Ammon's horn (tissue), 1 donor: ENCODE measurements around the gene CENPC.
A peak's percentile ranks its signal among the peaks of the same experiment; 100 is the strongest.

ENCODE experiments used
- DNase-seq: peaks from one replicate; pipeline ENCODE4 v3.0.0-alpha.2; 2016; ENCODE audit warnings: low spot score

Gene CENPC, protein sequence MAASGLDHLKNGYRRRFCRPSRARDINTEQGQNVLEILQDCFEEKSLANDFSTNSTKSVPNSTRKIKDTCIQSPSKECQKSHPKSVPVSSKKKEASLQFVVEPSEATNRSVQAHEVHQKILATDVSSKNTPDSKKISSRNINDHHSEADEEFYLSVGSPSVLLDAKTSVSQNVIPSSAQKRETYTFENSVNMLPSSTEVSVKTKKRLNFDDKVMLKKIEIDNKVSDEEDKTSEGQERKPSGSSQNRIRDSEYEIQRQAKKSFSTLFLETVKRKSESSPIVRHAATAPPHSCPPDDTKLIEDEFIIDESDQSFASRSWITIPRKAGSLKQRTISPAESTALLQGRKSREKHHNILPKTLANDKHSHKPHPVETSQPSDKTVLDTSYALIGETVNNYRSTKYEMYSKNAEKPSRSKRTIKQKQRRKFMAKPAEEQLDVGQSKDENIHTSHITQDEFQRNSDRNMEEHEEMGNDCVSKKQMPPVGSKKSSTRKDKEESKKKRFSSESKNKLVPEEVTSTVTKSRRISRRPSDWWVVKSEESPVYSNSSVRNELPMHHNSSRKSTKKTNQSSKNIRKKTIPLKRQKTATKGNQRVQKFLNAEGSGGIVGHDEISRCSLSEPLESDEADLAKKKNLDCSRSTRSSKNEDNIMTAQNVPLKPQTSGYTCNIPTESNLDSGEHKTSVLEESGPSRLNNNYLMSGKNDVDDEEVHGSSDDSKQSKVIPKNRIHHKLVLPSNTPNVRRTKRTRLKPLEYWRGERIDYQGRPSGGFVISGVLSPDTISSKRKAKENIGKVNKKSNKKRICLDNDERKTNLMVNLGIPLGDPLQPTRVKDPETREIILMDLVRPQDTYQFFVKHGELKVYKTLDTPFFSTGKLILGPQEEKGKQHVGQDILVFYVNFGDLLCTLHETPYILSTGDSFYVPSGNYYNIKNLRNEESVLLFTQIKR

DNA sequence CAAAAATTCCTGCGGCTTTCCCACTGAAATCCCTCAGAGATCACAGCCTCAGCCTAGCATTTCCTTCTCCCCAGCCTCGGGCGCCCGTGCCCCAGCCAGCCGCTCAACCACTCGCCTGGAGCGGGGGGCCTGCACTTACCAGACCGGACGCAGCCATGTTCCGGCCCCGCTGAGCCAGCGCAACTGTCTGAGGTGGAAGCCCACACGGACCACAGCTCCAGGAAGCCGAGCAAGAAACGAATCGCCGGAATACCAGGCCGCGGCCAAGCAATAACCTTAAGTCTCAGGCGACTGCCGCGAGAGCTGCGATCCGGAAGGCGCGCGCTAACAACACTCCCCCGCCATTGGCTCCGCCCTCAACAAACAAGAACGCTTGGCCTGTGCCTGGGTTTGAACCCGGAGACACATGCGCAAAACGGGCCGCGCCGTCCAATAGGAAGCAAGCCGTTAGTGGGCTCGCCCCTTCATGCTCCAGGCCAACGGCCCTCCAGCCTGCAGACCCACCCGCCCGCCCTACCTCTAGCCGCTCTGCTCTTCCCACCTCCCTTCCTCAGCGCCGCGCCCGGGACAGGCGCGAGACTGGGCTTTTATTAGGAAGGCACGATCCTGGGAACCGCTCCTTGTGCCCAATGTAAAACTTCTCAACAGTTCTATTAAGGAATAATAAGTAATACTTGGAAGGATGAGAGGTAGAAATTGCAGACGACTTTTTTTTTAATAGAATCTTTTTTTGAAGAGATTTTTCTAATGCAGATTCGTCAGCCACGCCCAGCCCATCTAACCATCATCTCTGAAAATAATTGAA is at the start of gene CENPC:
TSS of gene CENPC (minus strand) at position 305 of the 805 bp plus-strand sequence. CDS start at position 157, 148 bp downstream.
- DNase-seq = peak; percentile 98

- peak; percentile 56 for DNase-seq
Measured at GRCh38 chr4:67593741-67594175, 48.5 kb upstream of the CENPC start.

DNA sequence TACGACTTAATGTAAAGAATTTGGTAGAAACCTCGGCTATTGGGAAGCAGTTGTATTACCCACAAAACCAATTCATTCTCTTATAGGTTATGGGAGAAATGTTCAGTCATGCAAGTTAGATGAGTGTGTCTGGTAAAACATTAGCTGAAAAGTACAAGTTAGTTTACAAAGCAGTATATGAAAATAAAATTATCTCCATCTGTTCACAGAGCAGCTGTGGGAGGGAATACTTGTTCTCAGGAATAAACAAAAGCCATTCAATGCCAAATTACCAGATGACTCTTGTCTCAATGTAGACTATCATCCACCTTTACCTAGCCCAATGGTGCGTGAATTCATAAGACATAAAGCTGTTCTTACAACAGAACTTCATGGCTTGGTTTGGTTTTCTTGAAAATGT is 41.9 kb upstream of the CENPC start:
- DNase-seq = no peak

DNA sequence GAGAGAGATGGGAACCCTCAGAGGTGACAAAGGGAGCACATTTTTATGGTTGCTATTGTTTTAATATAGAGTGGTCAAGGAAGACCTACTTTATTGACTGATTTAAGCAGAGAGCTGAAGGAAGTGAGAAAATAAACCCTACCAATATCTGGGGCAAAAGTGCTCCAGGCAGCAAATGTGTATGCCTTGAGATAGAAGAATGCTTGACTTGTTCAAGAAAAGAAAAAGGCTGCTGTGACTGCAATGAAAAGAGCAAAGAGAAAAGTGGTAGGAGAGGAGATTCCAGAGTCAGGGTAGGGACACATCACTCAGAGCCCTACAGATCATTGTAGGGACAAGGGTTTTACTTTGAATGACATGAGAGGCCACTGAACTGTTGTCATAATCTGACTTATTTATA is 39.2 kb upstream of the CENPC start:
- no peak for DNase-seq

DNA sequence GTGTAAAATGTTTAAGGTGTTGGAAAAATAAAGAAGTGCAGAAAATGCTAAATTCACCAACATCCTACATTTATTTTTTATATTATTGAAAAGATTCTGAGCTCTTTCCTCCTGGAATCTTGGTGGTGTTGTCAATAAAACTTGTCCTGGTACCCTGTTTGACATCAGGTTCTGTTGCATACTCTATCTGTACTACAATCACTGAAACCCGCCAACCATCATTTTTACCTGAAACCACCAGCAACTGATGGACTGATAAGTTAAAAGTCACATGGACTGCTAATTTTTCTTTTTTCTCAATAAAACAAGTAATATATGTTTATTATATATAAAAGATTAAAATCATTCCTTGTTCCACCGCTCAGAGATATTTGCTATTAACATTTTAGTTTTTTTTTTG is 36.6 kb upstream of the CENPC start:
- DNase-seq = no peak

- no peak for DNase-seq
Measured at GRCh38 chr4:67581208-67581857, 36.0 kb upstream of the CENPC start.

GRCh38 chr4:67580577-67580976 is 35.3 kb upstream of the CENPC start:
- DNase-seq = no peak

GRCh38 chr4:67576538-67576937 is 31.2 kb upstream of the CENPC start:
- no peak for DNase-seq

DNA sequence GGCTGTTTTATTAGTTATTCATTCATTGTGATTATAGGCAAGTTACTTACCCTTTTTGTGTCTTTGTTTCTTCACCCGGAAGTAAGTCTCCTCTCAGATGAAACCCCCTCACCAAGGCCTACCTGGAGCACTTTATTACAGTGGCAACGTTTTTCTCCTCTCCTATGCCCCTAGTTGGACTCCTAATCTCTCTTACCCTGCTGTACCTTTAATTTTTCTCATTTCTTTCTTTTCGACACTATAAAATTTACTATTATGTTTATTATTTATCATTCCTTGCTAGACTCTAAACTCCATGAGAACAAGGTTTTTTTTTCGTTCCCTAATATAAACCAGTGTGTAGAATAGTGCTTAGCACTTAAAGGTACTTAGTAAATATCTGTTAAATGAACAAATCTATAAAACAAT is 30.8 kb upstream of the CENPC start:
- DNase-seq = no peak

DNA sequence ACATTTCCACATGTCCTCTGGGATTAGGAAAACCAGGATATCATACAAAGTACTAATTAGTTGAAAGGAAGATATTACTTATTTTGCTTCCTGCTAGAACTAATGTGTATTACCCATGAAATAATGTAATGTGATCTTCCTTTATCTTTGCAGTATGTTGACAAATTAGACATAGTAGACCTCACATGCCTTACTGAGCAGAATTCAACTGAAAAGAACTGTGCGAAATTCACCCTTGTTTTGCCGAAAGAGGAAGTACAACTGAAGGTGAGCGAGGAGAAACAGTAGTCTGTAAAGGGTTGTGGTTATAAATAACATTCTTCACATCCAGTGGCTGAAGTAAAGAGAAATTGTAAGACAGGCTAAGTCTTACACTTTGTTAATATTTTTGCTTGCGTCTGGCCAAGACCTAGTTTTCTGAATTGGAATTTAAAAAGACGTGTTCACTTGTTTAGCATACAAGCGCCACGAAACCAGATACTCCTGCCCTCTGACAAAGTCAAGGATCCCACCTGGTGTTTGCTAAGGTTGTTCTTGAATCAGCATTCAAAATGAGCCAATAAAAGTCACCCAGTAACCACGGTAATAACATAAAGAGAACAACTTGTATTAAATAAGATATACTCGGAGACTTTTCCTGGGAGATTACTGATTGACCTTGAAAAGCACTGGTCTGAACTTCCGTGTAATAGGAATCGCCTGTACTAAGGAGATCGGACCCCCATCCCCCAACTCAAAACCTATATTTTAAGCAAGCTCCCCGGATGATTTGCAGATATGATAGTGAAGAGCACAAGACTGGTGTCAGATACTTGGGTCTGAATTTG is 30.1 kb upstream of the CENPC start:
- DNase-seq = no peak

DNA sequence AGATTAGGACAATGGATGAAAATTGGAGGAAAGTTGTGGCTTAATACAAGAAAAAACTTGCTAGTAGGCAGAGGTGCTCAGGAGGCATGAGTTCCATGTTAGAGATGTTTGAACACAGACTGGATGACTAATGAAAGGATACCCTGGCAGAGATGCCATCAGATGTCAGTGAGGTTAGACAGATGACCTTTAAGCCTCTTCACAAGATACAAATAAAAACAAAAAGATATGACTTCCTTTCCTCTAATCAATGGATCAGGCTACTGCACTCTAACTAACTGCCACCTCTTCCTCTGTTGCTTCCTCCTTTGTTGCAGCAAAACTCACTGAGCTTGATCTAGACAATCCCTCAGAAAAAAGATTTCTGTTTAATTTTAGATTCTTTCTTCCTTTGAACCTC is 27.9 kb upstream of the CENPC start:
- DNase-seq = no peak

GRCh38 chr4:67571975-67572374 is 26.7 kb upstream of the CENPC start:
- no peak for DNase-seq

- DNase-seq = no peak
Measured at GRCh38 chr4:67570537-67570936, 25.2 kb upstream of the CENPC start.

DNA sequence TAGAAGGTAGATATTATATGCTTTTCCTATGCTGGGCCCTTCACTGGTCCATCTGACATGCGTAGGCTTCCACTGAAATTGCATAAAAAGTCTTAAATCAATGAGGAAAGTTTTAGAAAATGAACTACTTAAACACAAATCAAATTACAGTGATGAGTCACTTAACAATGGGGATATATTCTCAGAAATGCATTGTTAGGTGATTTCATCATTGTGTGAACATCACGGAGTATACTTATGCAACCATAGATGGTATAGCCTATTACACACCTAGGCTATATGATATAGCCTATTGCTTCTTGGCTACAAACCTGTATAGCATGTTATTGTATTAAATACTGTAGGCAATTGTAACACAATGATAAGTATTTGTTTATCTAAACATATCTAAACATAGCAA is 23.5 kb upstream of the CENPC start:
- no peak for DNase-seq

GRCh38 chr4:67566335-67566734 is 21.0 kb upstream of the CENPC start:
- no peak for DNase-seq

DNA sequence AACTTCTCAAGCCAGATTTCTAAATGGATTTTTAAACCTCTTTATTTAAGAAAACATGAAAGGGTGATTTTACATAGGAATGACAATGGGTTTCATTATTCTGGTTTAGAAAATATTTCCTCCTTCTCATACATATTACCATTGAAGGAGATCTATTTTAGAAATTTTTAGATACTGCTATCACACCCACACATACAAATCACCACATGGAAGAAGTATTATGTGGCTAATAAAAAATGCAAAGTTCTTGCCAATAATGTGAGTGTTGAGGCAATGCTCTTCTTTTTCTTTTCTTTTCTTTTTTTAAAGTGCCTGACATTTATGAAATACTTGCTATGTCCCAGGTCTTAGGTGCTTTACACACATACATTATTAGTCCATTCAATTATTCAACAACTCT is 20.0 kb upstream of the CENPC start:
- DNase-seq = no peak

- DNase-seq = peak; percentile 6
Measured at GRCh38 chr4:67558493-67558892, 13.2 kb upstream of the CENPC start, which contains the start of gene STAP1. Gene STAP1, plus strand, starts transcription at chr4:67558727. Its CDS starts 83 bp downstream, at chr4:67558810.

DNA sequence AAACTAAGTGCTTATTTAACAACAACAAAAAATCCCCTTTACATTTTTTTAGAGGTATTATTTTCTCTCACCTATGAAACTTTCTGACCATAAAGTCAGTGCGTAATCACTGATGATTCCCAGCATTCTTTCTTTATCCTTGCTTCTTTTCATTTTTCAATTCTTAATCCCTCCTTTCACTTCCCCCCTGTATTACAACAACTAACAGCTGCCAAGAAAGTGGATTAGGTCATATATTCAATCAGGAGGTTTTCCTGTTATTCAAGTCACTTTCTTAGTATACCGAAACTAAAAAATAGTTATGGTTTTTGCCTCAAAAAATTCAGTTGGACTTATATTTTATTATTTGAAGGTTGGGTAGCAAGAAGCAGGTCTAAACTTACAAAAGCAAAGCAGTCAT is 11.1 kb upstream of the CENPC start:
- DNase-seq = no peak

DNA sequence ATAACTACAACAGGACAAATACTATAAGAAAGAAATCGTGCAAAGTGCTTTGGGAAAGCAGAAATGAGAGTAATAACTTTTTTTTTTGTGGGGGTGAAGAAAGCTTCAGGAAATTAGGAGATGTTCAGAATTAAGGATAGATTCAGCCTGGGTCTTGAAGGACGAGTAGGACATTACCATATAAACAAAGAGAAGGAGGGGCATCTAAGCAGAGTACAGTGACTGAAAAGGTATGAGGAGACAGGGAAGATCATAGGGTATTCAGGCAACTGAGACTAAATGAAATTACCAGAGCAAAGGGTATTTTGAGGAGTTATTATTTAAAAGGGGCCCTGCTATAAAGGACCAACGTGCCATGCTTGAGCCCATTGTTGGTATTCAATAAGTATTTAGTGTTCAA is 10.1 kb upstream of the CENPC start:
- DNase-seq = no peak

- no peak for DNase-seq
Measured at GRCh38 chr4:67554096-67554495, 8.8 kb upstream of the CENPC start.
